ENCODE results near the gene SPNS3.

Gene SPNS3

GRCh38 chr17:4520894-4521600 is 87.3 kb downstream of the SPNS3 start:
- no peak overlapping the region for H3K27ac ChIP-seq (replicated peaks; ENCODE audit: low read length)
- WGBS, 2 donors (ENCODE audit: extremely low coverage in 2 of 2, insufficient read length in 2 of 2, insufficient replicate concordance in 1 of 2): no CpG with 5 or more reads among the region's 8 CpGs

DNA sequence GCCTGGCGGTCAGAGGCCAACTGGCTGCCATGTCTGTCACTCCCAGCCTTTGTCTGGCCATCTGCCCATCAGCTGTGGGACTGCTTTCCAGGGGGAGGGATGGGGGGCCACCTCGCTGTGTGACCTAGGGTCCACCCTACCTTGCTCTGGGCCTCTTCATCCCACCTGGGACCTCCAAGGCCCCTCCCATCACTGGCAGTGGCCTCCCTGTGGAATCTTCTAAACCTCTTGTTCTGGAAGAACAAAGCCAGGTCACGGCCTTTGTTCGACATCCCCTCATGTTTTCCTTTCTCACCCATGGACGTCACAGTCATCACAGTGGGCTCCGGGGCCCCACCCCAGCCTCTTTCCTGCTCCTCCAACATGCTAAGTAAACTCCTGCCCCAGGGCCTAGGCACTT is 88.9 kb downstream of the SPNS3 start:
- Histone ChIP-seq H3K9me3 (replicated peaks in 1 of 2; ENCODE audit: control insufficient read depth in 2 of 2, insufficient read depth in 1 of 2, low read depth in 1 of 2, low read length in 2 of 2) (no peaks in the 10 kb centered on the region), H2BK15ac (ENCODE audit: low read length) (peak overlapping the region; percentile 40), H2BK120ac (ENCODE audit: low read depth, low read length) (peak overlapping the region; percentile 90), H2BK5ac (ENCODE audit: low read length) (peak overlapping the region; percentile 55), H3K14ac (ENCODE audit: low read length) (peak overlapping the region; percentile 60), H3K4ac (ENCODE audit: low read length) (no peak overlapping the region), H2AFZ (ENCODE audit: low read length) (peak overlapping the region; percentile 45), H4K91ac (ENCODE audit: low read depth, low read length, poor library complexity) (peak overlapping the region; percentile 96), H2AK5ac (ENCODE audit: low read depth, low read length) (peak overlapping the region; percentile 48), H3K4me1 (ENCODE audit: control insufficient read depth in 2 of 2, insufficient read depth in 1 of 2, low read depth in 1 of 2, low read length in 2 of 2) (peaks cover 14 to 33% of the 10 kb centered on the region in 2 donors), H2BK12ac (ENCODE audit: low read length) (peak overlapping the region; percentile 63), H3K4me3 (ENCODE audit: low read length in 2 of 2) (no peak overlapping the region), H3K23ac (ENCODE audit: low read depth, low read length, poor library complexity) (no peak overlapping the region), H3K9ac (ENCODE audit: low read depth, low read length, poor library complexity) (peak overlapping the region; percentile 44), H3K18ac (ENCODE audit: low read length) (peak overlapping the region; percentile 83), H3K79me1 (ENCODE audit: low read depth, low read length) (no peaks in the 10 kb centered on the region), H3K27me3 (ENCODE audit: control insufficient read depth in 3 of 3, insufficient read depth in 3 of 3, low read depth in 1 of 3, low read length in 3 of 3) (peaks cover 0 to 11% (median 0%) of the 10 kb centered on the region in 3 experiments), H4K8ac (ENCODE audit: low read depth, low read length) (no peak overlapping the region), H3K27ac (replicated peaks; ENCODE audit: low read length) (no peak overlapping the region), H3K4me2 (ENCODE audit: insufficient read depth, low read length, poor library complexity, severe bottlenecking) (no peak overlapping the region), H3K36me3 (replicated peaks in 1 of 2; ENCODE audit: control insufficient read depth in 2 of 2, insufficient read depth in 2 of 2, low read length in 2 of 2) (no peaks in the 10 kb centered on the region)
- no peak for DNase-seq (ENCODE audit: low spot score)
- WGBS, 2 donors (ENCODE audit: extremely low coverage in 2 of 2, insufficient read length in 2 of 2, insufficient replicate concordance in 1 of 2): no CpG with 5 or more reads among the region's 6 CpGs

More at GRCh38 chr17:4520894-4521600, 87.3 kb downstream of the SPNS3 start:
- Histone ChIP-seq H4K91ac (ENCODE audit: low read depth, low read length, poor library complexity) (no peak overlapping the region), H3K36me3 (replicated peaks in 1 of 2; ENCODE audit: control insufficient read depth in 2 of 2, insufficient read depth in 2 of 2, low read length in 2 of 2) (no peaks in the 10 kb centered on the region), H2AK5ac (ENCODE audit: low read depth, low read length) (no peak overlapping the region), H2BK120ac (ENCODE audit: low read depth, low read length) (no peak overlapping the region), H3K79me1 (ENCODE audit: low read depth, low read length) (no peaks in the 10 kb centered on the region), H4K8ac (ENCODE audit: low read depth, low read length) (no peak overlapping the region), H3K9ac (ENCODE audit: low read depth, low read length, poor library complexity) (no peak overlapping the region), H3K4me2 (ENCODE audit: insufficient read depth, low read length, poor library complexity, severe bottlenecking) (no peak overlapping the region), H2AFZ (ENCODE audit: low read length) (no peak overlapping the region), H2BK5ac (ENCODE audit: low read length) (no peak overlapping the region), H2BK15ac (ENCODE audit: low read length) (no peak overlapping the region), H3K14ac (ENCODE audit: low read length) (no peak overlapping the region), H3K18ac (ENCODE audit: low read length) (no peak overlapping the region), H3K4ac (ENCODE audit: low read length) (no peak overlapping the region), H3K9me3 (replicated peaks in 1 of 2; ENCODE audit: control insufficient read depth in 2 of 2, insufficient read depth in 1 of 2, low read depth in 1 of 2, low read length in 2 of 2) (no peaks in the 10 kb centered on the region), H3K27me3 (ENCODE audit: control insufficient read depth in 3 of 3, insufficient read depth in 3 of 3, low read depth in 1 of 3, low read length in 3 of 3) (no peaks in the 10 kb centered on the region), H3K4me3 (ENCODE audit: low read length in 2 of 2) (no peak overlapping the region), H3K23ac (ENCODE audit: low read depth, low read length, poor library complexity) (no peak overlapping the region), H2BK12ac (ENCODE audit: low read length) (no peak overlapping the region), H3K4me1 (ENCODE audit: control insufficient read depth in 2 of 2, insufficient read depth in 1 of 2, low read depth in 1 of 2, low read length in 2 of 2) (peaks cover 14 to 33% of the 10 kb centered on the region in 2 donors)
- DNase-seq (ENCODE audit: low spot score): no peak

DNA sequence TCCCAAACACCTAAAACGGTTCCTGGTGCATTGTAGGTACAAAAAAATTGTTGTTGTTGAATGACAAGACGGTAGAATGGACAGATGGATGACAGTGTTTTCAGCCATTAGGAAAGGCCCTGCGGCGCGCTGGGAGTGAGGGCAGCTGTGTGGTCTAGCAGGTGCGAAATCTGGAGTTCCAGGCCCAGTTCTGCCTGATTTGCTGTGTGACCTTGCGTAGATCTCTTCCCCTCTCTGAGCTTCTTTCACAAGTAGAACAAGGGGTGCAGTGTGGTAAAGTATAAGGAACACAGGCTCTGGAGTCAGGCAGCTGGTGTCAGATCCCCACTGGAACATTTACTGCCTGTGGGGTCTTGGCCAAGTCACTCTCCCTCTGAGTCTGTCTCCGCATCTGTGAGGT is 90.2 kb downstream of the SPNS3 start:
- Histone ChIP-seq H2BK5ac (ENCODE audit: low read length) (no peak overlapping the region), H3K4me1 (ENCODE audit: control insufficient read depth in 2 of 2, insufficient read depth in 1 of 2, low read depth in 1 of 2, low read length in 2 of 2) (peaks cover 14 to 33% of the 10 kb centered on the region in 2 donors), H2BK12ac (ENCODE audit: low read length) (no peak overlapping the region), H3K4ac (ENCODE audit: low read length) (no peak overlapping the region), H2AFZ (ENCODE audit: low read length) (no peak overlapping the region), H3K9me3 (replicated peaks in 1 of 2; ENCODE audit: control insufficient read depth in 2 of 2, insufficient read depth in 1 of 2, low read depth in 1 of 2, low read length in 2 of 2) (no peaks in the 10 kb centered on the region), H3K4me3 (ENCODE audit: low read length in 2 of 2) (no peak overlapping the region), H3K9ac (ENCODE audit: low read depth, low read length, poor library complexity) (no peak overlapping the region), H2AK5ac (ENCODE audit: low read depth, low read length) (no peak overlapping the region), H3K36me3 (replicated peaks in 1 of 2; ENCODE audit: control insufficient read depth in 2 of 2, insufficient read depth in 2 of 2, low read length in 2 of 2) (no peaks in the 10 kb centered on the region), H2BK15ac (ENCODE audit: low read length) (no peak overlapping the region), H3K4me2 (ENCODE audit: insufficient read depth, low read length, poor library complexity, severe bottlenecking) (no peak overlapping the region), H4K8ac (ENCODE audit: low read depth, low read length) (no peak overlapping the region), H3K14ac (ENCODE audit: low read length) (no peak overlapping the region), H3K18ac (ENCODE audit: low read length) (no peak overlapping the region), H2BK120ac (ENCODE audit: low read depth, low read length) (no peak overlapping the region), H4K91ac (ENCODE audit: low read depth, low read length, poor library complexity) (no peak overlapping the region), H3K27ac (replicated peaks; ENCODE audit: low read length) (no peak overlapping the region), H3K79me1 (ENCODE audit: low read depth, low read length) (no peaks in the 10 kb centered on the region), H3K27me3 (ENCODE audit: control insufficient read depth in 3 of 3, insufficient read depth in 3 of 3, low read depth in 1 of 3, low read length in 3 of 3) (peaks cover 0 to 12% (median 0%) of the 10 kb centered on the region in 3 experiments), H3K23ac (ENCODE audit: low read depth, low read length, poor library complexity) (no peak overlapping the region)
- WGBS, 2 donors (ENCODE audit: extremely low coverage in 2 of 2, insufficient read length in 2 of 2, insufficient replicate concordance in 1 of 2): no CpG with 5 or more reads among the region's 8 CpGs
- DNase-seq (ENCODE audit: low spot score): no peak

DNA sequence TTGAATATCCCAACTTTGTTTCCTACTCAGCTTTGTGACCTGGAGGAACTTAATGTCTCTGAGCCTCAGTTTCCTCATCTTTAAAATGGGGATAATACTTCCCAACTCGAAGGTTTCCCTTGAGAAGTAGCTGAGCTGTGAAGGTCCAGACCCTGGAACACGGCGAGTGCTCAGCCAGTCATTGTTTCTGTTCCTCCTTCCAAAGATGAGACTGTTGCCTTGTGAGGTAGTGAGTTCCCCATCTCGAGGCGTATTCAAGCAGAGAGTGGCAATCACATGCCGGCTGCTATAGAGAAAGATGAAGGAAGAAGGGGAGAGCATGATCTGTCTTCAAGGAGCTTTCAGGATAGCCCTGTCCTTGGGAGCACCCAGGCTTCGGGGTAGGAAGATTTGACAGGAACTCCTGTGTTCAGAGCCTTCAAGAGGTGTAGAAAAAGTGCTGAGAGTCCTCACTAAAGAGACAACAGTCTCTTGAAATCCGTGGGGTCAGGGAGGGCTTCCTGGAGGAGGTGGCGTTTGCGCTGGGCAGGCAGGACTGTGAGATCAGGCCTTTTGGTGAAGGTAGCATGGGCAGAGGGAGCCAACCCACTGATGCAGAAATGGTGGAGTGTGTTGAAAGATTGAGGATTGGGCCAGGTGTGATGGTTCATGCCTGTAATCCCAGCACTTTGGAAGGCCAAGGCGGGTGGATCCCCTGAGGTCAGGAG is 92.1 kb downstream of the SPNS3 start:
- Histone ChIP-seq H3K14ac (ENCODE audit: low read length) (no peak overlapping the region), H2BK5ac (ENCODE audit: low read length) (no peak overlapping the region), H4K91ac (ENCODE audit: low read depth, low read length, poor library complexity) (no peak overlapping the region), H3K27me3 (ENCODE audit: control insufficient read depth in 3 of 3, insufficient read depth in 3 of 3, low read depth in 1 of 3, low read length in 3 of 3) (peaks cover 0 to 12% (median 0%) of the 10 kb centered on the region in 3 experiments), H2AK5ac (ENCODE audit: low read depth, low read length) (no peak overlapping the region), H3K36me3 (replicated peaks in 1 of 2; ENCODE audit: control insufficient read depth in 2 of 2, insufficient read depth in 2 of 2, low read length in 2 of 2) (no peaks in the 10 kb centered on the region), H3K9ac (ENCODE audit: low read depth, low read length, poor library complexity) (no peak overlapping the region), H2BK15ac (ENCODE audit: low read length) (no peak overlapping the region), H2AFZ (ENCODE audit: low read length) (no peak overlapping the region), H3K4ac (ENCODE audit: low read length) (no peak overlapping the region), H2BK12ac (ENCODE audit: low read length) (no peak overlapping the region), H2BK120ac (ENCODE audit: low read depth, low read length) (no peak overlapping the region), H3K9me3 (replicated peaks in 1 of 2; ENCODE audit: control insufficient read depth in 2 of 2, insufficient read depth in 1 of 2, low read depth in 1 of 2, low read length in 2 of 2) (no peaks in the 10 kb centered on the region), H3K4me3 (ENCODE audit: low read length in 2 of 2) (no peak overlapping the region), H3K79me1 (ENCODE audit: low read depth, low read length) (no peaks in the 10 kb centered on the region), H3K18ac (ENCODE audit: low read length) (no peak overlapping the region), H3K4me2 (ENCODE audit: insufficient read depth, low read length, poor library complexity, severe bottlenecking) (no peak overlapping the region), H3K4me1 (ENCODE audit: control insufficient read depth in 2 of 2, insufficient read depth in 1 of 2, low read depth in 1 of 2, low read length in 2 of 2) (peaks cover 7 to 19% of the 10 kb centered on the region in 2 donors), H4K8ac (ENCODE audit: low read depth, low read length) (no peak overlapping the region), H3K23ac (ENCODE audit: low read depth, low read length, poor library complexity) (no peak overlapping the region), H3K27ac (replicated peaks; ENCODE audit: low read length) (no peak overlapping the region)
- no peak for DNase-seq (ENCODE audit: low spot score)
- WGBS, 2 donors (ENCODE audit: extremely low coverage in 2 of 2, insufficient read length in 2 of 2, insufficient replicate concordance in 1 of 2): no CpG with 5 or more reads among the region's 11 CpGs

Data from neuronal stem cell (in vitro differentiated cells).